KOPT-K1 (cell line): ENCODE data around the gene RAB3GAP1.
"Not testable (repeated sequence)": the region's sequence is repeated elsewhere in the genome, so short reads cannot be mapped to it uniquely, and the experiment has no call there.

Experiments used
- H3K27ac ChIP-seq: fragments of 200-600 bp; sonication (generic); 2 replicates; pipeline ENCODE4 v1.5.1; 2016; ENCODE audit warnings: antibody characterized with exemption, mild to moderate bottlenecking, low read depth, low read length; ENCODE audit not compliant: poor library complexity, severe bottlenecking
- H3K36me3 ChIP-seq: fragments of 200-600 bp; sonication (generic); 2 replicates; pipeline ENCODE4 v1.5.1; 2017; ENCODE audit warnings: antibody characterized with exemption, mild to moderate bottlenecking, low read length, moderate library complexity; ENCODE audit not compliant: insufficient read depth
- H3K9me3 ChIP-seq: fragments of 200-600 bp; sonication (generic); 2 replicates; pipeline ENCODE4 v1.5.1; 2017; ENCODE audit warnings: antibody characterized with exemption, low read length, mild to moderate bottlenecking; ENCODE audit not compliant: insufficient read depth, poor library complexity, severe bottlenecking

Gene RAB3GAP1

DNA sequence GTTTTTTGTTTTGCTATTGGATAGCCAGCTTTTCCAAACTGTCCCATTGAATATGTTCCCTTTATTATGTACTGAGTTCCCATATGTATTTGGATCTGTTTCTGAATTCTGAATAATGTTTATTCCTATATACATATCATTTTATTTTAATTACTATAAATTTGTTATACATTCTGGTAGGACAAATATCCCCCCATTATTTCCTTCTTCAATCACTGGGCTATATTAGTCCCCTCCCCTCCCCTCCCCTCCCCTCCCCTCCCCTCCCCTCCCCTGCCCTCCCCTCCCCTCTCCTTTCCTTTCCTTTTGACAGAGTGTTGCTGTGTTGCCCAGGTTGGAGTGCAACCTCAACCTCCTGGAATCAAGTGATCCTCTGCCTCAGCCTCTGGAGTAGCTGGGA is 26.3 kb downstream of the RAB3GAP1 start:
- peaks cover 13% of the 10 kb centered on the region for H3K36me3 ChIP-seq

DNA sequence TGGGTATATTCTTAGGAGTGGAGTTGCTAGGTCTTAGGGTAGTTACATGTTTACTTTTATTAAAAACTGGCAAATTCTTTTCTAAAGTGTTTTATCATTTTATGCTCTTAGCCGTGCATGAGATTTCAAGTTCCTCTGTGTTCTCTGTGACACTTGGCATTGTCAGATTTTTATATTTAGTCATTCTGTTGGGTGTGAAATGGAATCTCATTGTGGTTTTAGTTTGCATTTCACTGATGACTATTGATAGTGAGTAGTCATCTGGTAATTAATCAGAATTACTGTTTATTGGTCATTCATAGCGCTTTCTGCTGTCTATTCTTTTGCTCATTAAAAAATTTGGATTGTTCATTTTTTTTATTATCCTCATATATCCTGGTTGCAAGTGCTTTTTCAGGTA is 34.1 kb downstream of the RAB3GAP1 start:
- peaks cover 4% of the 10 kb centered on the region for H3K36me3 ChIP-seq
- H3K27ac ChIP-seq = no peak overlapping the region
- peaks cover 10% of the 10 kb centered on the region for H3K9me3 ChIP-seq

More for the DNA sequence above, 26.3 kb downstream of the RAB3GAP1 start:
- no peak overlapping the region for H3K27ac ChIP-seq
- H3K9me3 ChIP-seq = peaks cover 45% of the 10 kb centered on the region

DNA sequence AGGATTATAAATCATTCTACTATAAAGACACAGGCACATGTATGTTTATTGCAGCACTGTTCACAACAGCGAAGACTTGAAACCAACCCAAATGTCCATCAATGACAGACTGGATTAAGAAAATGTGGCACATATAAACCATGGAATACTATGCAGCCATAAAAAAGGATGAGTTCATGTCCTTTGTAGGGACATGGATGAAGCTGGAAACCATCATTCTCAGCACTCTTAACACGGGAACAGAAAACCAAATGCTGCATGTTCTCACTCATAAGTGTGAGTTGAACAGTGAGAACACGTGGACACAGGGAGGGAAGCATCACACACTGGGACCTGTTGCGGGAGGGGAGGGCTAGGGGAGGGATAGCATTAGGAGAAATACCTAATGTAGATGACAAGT is 37.5 kb downstream of the RAB3GAP1 start:
- H3K9me3 ChIP-seq, H3K27ac ChIP-seq, H3K36me3 ChIP-seq: not testable (repeated sequence)

DNA sequence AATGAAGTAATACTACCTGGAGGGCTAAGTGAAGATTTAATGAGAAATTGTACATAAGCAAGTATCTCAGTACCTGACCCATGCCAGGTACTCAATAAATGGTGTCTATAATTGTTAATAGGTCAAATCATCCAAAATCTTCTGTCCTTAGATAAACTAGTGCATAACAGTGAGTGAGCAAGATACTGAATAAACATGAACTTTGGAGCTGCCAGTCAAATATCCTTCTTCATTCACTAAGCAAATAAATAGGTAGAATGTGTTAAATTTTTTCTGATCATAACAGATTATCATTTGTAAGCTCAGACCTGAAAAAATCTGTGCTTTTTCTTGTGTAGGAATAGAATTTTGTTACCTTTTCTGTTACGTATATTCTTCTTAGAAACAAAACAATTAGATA is 39.6 kb downstream of the RAB3GAP1 start:
- Histone ChIP-seq H3K36me3 (peaks cover 4% of the 10 kb centered on the region; the same call in 1 of the 2 replicates), H3K27ac (no peak overlapping the region), H3K9me3 (peaks cover 4% of the 10 kb centered on the region)

DNA sequence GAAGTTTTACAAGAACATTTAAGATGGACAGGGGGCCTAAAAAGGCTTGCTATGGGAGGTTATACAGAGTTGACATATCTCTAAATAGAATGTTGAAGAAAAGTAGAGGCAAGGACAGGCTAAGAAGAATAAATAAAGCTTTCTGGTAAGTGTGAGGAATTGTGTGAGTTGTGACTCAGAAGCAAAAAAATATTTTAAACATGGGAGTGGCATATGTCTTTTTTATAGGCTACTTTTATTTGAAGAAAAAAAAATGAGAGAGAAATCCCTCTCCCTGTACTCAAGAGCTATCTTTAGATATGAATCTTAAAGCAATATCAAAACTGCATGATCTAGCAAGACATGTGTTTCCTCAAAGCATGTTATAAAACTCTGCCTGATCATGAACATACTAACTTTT is 41.1 kb downstream of the RAB3GAP1 start:
- Histone ChIP-seq H3K27ac (no peak overlapping the region), H3K36me3 (peaks cover 4% of the 10 kb centered on the region; the same call in 1 of the 2 replicates), H3K9me3 (peaks cover 4% of the 10 kb centered on the region)

DNA sequence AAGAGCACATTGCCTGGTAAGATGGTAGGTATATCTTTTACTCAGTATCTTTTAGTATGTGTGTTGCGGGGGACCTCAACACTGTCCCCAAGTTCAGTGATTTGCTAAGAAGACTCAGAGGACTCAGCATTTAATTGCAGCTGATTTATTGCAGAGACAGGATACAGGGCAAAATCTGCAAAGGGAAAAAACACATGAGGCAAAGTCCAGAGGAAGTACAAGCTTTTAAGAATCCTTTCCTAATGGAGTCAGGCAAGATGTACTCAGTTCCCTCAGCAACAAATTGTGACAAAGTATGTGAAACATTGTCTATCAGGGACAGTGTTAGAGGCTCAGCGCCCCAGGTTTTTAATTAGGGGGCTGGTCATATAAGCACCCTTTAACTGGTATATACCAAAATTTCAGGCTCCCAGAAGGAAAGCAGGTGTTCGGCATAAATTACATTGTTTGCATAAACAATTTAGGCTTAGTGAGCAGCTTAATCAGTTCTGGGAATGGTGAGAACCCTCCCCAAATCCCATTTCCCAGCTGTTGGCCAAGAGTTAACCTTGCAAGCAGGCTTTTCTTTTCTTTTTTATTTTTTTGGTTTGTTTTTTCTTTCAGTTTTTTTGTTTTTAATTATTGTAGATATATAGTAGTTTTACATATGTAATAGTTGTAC is 41.7 kb downstream of the RAB3GAP1 start:
- Histone ChIP-seq H3K9me3 (peaks cover 4% of the 10 kb centered on the region), H3K36me3 (peaks cover 4% of the 10 kb centered on the region; the same call in 1 of the 2 replicates), H3K27ac (no peak overlapping the region)

DNA sequence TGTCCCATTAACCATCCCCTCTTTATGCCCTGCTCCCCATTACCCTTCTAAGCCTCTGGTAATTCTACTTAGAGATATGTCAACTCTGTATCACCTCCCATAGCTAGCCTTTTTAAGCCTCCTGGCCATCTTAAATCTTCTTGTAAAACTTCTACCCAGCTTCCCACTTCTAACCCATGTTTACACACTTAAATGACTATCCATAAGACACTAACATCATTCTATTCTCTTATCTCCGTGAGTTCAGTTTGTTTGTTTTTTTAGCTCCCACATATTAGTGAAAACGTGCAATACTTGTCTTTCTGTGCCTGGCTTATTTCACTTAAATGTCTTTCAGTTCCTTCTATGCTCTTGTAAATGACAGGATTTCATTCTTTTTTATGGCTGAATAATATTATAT is 42.4 kb downstream of the RAB3GAP1 start:
- Histone ChIP-seq H3K27ac (no peak overlapping the region), H3K9me3 (no peaks in the 10 kb centered on the region), H3K36me3 (peaks cover 4% of the 10 kb centered on the region; the same call in 1 of the 2 replicates)

DNA sequence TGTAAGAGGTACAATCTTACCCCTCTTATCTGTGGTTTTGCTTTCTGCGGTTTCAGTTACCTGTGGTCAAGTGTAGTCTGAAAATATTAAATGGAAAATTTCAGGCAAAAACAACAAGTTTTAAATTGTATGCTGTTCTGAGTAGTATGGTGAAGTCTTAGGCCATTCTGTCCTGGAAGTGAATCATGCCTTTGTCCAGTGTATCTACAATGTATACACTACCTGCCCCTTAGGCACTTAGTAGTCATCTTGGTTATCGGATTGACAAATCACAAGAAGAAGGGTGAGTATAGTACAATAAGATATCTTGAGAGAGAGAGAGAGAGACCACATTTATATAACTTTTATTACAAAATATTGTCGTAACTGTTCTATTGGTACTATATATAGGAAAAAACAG is 43.5 kb downstream of the RAB3GAP1 start:
- Histone ChIP-seq H3K9me3 (no peaks in the 10 kb centered on the region), H3K27ac (no peak overlapping the region), H3K36me3 (peaks cover 4% of the 10 kb centered on the region; the same call in 1 of the 2 replicates)

DNA sequence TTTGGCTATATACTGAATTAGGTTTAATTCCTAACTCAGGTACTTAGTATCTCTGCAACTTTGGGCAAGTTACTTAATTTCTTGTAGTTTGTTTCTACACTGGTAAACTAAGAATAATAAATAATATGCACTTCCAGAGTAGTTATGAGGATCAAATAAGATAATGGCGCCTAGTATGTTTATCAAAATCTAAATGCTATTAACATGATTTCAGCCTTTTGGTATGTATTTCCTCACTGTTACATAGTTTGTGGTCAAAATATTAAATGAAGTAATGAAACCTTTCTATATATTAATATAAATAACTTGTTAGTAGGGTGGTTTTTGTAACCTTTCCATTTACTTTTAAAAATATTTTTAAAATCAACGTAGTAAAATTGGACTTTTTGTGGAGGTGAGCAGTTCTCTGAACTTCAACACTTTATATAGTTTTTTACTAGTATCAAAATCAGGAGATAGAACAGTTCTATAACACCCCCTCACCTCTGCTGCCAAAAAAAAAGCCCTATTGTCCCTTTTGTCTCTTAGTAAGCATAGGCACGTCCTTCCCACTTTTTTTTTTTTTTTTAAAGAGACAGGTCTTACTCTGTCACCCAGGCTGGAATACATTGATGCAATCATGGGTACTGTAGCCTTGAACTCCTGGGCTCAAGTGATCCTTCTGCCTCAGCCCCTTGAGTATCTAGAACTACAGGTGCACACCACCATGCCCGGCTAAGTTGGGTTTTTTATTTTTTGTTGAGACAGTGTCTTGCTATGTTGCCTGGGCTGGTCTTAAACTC is 44.8 kb downstream of the RAB3GAP1 start:
- Histone ChIP-seq H3K27ac (no peak overlapping the region), H3K9me3 (peaks cover 2% of the 10 kb centered on the region), H3K36me3 (peaks cover 4% of the 10 kb centered on the region; the same call in 1 of the 2 replicates)

DNA sequence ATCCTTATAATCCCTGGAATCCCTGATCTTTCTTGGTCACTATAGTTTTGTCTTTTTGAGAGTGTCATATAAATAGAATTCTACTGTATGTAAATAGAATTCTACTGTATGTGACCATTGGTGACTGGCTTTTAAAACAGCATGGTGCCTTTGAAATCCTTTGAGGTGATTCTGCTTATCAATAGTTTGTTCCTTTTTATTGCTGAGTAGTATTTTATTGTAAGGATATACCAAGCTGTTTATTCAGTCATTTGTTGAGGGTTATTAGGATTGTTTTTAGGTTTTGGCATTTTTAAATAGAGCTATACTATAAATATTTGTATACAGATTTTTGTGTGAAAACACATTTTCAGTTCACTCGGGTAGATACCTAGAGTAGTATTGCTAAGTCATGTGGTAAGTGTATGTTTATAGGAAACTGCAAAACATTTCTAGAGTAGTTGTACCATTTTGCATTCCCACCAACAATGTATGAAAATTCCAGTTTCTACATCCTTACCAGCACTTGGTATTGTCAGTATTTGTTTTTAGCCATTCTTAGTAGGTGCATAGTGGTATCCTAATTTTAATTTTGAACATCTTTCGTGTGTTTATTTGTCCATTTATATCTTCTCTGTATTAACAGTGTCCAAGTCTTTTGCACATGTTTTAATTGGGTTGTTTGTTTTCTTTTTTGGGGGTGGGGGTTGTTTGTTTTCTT is 45.6 kb downstream of the RAB3GAP1 start:
- H3K9me3 ChIP-seq = peaks cover 11% of the 10 kb centered on the region
- no peak overlapping the region for H3K27ac ChIP-seq
- H3K36me3 ChIP-seq = peaks cover 4% of the 10 kb centered on the region; the same call in 1 of the 2 replicates

DNA sequence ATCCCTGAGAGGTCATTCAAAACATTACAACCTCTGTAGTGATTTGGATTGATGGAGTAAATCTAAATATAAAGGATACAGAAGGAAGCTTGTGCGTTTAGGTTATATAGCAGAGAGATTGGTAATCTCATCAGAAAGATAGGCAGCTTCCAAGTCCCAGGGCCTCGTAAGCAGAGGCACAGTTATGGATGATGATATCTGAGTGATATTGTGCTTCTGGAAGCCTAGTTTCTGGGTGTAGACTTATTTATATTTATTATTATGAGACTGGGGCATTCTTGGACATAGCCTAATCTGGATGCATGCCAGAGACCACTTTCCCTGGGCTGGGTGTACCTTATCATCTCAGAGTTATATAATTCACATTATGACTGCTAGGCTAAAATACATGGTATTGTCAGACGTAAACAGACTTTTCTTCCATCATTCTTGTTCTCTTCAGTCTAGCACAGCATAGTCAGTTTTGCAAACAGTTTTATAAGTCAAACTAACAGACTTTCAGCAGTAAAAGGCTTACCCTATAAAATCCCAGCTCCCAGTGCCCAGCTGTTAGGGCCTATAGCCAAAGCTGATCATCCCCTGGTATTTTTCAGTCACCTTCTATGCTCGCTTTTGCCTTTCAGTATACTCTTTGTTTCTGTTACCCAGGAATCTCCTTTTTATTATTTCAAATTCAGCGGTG is 47.9 kb downstream of the RAB3GAP1 start:
- H3K9me3 ChIP-seq = peaks cover 29% of the 10 kb centered on the region
- H3K36me3 ChIP-seq = peaks cover 5% of the 10 kb centered on the region
- no peak overlapping the region for H3K27ac ChIP-seq

DNA sequence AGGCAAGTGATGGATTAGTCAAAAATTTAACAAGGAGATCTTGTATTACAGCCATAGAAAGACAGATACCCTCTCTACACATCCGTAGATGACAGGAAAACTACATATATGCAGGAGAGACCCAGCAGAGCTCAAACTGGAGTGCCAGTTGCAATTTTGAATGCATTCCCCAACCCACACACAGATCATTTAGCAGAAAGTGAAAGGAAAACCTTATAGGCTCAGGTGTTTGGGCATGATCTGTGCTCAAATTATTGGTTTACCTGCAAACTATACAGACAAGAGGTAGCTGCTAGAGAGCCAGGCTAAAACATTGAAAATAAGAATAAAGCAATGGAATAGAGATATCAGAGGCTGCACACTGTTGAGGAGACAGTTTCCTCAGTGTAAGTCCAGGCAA is 51.8 kb downstream of the RAB3GAP1 start:
- H3K27ac ChIP-seq = no peak overlapping the region
- H3K36me3 ChIP-seq = peaks cover 5% of the 10 kb centered on the region
- H3K9me3 ChIP-seq = peaks cover 35% of the 10 kb centered on the region

DNA sequence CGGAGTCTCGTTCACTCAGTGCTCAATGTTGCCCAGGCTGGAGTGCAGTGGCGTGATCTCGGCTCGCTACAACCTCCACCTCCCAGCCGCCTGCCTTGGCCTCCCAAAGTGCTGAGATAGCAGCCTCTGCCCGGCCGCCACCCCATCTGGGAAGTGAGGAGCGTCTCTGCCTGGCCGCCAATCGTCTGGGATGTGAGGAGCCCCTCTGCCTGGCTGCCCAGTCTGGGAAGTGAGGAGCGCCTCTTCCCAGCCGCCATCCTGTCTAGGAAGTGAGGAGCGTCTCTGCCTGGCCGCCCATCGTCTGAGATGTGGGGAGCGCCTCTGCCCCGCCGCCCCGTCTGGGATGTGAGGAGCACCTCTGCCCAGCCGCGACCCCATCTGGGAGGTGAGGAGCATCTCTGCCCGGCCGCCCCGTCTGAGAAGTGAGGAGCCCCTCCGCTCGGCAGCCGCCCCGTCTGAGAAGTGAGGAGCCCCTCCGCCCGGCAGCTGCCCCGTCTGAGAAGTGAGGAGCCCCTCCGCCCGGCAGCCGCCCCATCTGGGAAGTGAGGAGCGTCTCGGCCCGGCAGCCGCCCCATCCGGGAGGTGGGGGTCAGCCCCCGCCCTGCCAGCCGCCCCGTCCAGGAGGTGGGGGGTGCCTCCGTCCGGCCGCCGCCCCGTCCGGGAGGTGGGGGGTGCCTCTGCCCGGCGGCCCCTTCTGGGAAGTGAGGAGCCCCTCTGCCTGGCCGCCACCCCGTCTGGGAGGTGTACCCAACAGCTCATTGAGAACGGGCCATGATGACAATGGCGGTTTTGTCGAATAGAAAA is 53.6 kb downstream of the RAB3GAP1 start:
- H3K27ac ChIP-seq, H3K36me3 ChIP-seq: not testable (repeated sequence)
- H3K9me3 ChIP-seq = peaks cover 35% of the 10 kb centered on the region

DNA sequence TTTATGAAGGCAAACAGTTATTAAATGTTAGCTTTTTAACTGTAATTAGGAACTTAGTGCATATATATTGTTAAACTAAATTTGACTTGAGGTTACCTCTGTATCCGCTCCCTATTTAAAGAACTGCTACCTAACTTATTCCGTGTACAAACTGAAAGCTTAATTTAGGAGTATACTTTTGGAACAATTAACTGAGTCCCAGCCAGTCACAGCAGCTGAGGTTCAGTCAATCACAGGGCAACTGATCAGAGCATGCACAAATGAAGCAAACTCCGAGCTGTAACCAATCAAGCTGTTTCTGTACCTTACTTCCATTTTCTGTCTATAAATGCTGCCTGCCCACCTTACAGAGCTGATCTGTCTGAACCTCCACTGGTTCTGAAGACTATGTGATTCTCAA is 61.2 kb downstream of the RAB3GAP1 start:
- Histone ChIP-seq H3K9me3 (no peaks in the 10 kb centered on the region), H3K27ac (no peak overlapping the region), H3K36me3 (peaks cover 21% of the 10 kb centered on the region; the same call in 1 of the 2 replicates)
